LNCaP clone FGC (cell line): ENCODE data around the gene PPIL6.

ENCODE experiments used
- DNase-seq: peaks from one replicate; pipeline ENCODE4 v3.0.0-alpha.2; 2011; ENCODE audit warnings: low read depth
- H3K4me3 ChIP-seq: 2 replicates; pipeline ENCODE4 v1.5.1; 2011; ENCODE audit warnings: mild to moderate bottlenecking, low read depth, low read length, control low read depth
- CTCF ChIP-seq: IDR thresholded peaks from 2 replicates; pipeline ENCODE4 v1.5.1; 2012; ENCODE audit warnings: mild to moderate bottlenecking; ENCODE audit not compliant: control insufficient read depth, insufficient read depth; ENCODE audit errors: extremely low read depth

The PPIL6 gene

GRCh38 chr6:109454496-109455436, 14.3 kb upstream of the PPIL6 start:
- H3K4me3 ChIP-seq, result peak overlapping the region; percentile 62
- DNase-seq, result no peak
- no peak for TF ChIP-seq CTCF

GRCh38 chr6:109453594-109454495, 13.4 kb upstream of the PPIL6 start:
- no peak for DNase-seq
- TF ChIP-seq CTCF, result no peak
- no peak overlapping the region for H3K4me3 ChIP-seq

DNA sequence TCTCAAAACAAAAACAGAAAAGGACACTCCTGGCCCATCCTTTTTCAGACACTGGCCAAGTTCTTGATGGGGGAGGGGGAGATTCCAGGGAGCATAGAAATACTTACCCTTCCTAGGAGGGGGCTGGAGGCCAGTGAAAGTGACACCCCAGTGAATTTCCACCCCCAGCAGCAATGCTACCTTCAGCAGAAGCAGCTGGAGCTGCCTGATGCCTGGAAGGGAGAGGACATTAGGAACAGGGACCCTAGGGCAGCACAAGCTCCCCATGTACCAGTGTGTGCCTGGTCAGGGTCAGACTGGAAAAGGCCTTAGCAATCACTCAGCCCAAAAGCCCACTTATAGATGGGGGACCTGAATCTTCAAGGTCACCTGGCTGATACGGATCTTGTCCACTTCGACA, 12.7 kb upstream of the PPIL6 start:
- no peak for TF ChIP-seq CTCF
- H3K4me3 ChIP-seq, result no peak overlapping the region
- DNase-seq, result no peak

DNA sequence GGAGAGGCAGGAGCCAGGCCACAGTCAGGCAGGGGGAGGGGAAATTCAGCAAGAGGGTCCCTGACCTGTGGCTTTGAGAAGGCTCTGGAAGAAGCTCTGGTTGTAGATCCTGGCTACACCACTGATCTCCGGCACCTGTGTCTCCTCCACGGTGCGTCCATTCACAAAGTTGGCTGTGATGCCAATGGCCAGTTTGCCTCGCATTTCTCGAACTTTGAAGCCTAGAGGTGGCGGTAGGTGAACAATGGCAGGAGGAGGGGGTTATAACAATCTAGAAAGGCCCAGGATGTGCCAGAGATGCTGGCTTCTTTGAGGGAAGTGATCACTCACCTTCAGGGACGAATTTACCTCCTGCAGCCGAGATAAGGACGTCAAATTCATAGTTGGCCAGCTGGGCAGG, 11.8 kb upstream of the PPIL6 start:
- DNase-seq, result no peak
- TF ChIP-seq CTCF, result no peak
- H3K4me3 ChIP-seq, result no peak overlapping the region

DNA sequence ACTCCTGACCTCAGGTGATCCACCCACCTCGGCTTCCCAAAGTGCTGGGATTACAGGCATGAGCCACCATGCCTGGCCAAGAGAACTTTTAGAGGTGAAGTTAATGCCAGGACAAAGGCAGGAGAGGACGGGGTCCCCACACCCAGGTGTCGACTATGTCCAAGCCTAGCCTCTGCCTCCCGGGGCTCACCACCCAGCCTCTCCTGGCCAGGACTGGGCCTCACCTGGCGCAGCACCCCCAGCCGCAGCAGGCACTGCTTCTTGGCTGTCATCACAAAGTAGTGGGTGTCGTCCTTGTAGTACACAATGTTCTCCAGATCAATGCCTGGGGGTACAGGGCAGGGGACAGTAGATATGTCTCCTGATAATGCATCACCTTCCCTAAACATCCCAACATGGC, 10.9 kb upstream of the PPIL6 start:
- DNase-seq, result no peak
- TF ChIP-seq CTCF, result no peak

DNA sequence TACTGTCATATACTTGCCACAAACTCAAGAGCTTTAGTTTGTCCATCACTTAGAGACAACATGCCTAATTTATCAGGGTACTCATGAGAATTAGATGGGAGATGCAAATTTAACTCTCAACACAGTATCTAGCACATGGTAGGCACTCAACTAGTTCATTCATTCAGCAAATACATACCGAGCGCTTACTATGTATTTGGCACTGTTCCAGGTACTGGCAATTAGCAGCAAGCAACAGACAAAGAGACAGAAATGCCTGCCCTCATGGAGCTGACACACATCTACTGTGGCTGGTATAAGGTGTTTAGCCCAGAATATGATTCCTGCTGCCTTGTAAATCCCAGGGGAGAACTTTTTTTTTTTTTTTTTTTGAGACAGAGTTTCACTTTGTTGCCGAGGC, 10.4 kb upstream of the PPIL6 start:
- DNase-seq, result no peak
- no peak for TF ChIP-seq CTCF
- H3K4me3 ChIP-seq, result no peak overlapping the region

More for the DNA sequence above, 10.9 kb upstream of the PPIL6 start:
- H3K4me3 ChIP-seq, result no peak overlapping the region
